Measurements from ENCODE around the gene PCDHB3.
A peak's percentile ranks its signal among the peaks of the same experiment; 100 is the strongest.
"Not testable (repeated sequence)": the region's sequence is repeated elsewhere in the genome, so short reads cannot be mapped to it uniquely, and the experiment has no call there.

The PCDHB3 gene

GRCh38 chr5:141100243-141100805 lies at the start of gene PCDHB3:
Gene PCDHB3 (plus strand): TSS chr5:141100473. CDS start chr5:141100650, 177 bp downstream.
- no peak for DNase-seq

GRCh38 chr5:141050622-141051520 lies 49.4 kb upstream of the PCDHB3 start, which contains the start of gene PCDHB1:
Gene PCDHB1 (plus strand): TSS chr5:141051374. CDS start chr5:141051471, 97 bp downstream.
- no peak for DNase-seq

DNA sequence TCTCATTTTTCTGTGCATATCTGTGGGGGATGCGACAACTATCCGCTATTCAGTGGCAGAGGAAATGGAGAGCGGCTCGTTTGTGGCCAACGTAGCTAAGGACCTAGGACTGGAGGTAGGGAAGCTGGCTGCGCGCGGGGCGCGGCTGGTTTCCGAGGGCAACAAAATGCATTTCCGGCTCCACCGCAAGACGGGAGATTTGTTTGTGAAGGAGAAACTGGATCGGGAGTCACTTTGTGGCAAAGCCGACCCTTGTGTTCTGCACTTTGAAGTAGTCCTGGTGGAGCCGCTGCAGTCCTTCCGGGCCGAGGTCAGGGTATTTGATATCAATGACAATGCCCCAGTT lies 48.8 kb upstream of the PCDHB3 start:
- no peak for DNase-seq

DNA sequence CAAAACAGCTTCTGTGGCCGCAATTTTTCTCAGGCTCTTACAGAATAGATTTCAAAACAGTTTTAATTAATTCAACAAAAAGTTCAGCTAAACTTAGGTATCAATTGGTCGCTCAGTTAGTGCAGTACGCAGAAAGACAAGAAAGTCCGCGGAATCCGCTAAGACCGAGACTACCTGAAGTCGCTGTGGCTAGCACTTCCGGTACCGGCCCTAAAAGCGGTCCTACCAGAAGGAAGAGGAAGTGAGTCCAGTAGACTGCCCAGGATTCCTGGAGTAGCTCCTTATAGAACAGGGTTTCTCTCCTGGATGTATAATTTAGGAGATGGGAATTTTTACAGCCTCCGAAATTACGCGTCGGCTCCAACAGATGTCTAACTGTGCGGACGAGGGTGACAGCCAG lies 22.4 kb upstream of the PCDHB3 start:
- DNase-seq, result no peak

- no peak for DNase-seq
Observed at GRCh38 chr5:141082228-141082627, 18.0 kb upstream of the PCDHB3 start.

GRCh38 chr5:141084487-141084989 lies 15.7 kb upstream of the PCDHB3 start:
- DNase-seq, result no peak

GRCh38 chr5:141094481-141095262 lies 5.6 kb upstream of the PCDHB3 start, which contains the start of gene PCDHB2:
Gene PCDHB2 (plus strand): TSS chr5:141094615. CDS start chr5:141094791, 176 bp downstream.
- peak; percentile 71 for DNase-seq

DNA sequence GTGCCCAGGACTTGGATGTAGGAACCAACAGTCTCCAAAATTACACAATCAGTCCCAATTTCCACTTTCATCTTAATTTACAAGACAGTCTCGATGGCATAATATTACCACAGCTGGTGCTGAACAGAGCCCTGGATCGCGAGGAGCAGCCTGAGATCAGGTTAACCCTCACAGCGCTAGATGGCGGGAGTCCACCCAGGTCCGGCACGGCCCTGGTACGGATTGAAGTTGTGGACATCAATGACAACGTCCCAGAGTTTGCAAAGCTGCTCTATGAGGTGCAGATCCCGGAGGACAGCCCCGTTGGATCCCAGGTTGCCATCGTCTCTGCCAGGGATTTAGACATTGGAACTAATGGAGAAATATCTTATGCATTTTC lies 5.0 kb upstream of the PCDHB3 start:
- DNase-seq, result no peak

DNA sequence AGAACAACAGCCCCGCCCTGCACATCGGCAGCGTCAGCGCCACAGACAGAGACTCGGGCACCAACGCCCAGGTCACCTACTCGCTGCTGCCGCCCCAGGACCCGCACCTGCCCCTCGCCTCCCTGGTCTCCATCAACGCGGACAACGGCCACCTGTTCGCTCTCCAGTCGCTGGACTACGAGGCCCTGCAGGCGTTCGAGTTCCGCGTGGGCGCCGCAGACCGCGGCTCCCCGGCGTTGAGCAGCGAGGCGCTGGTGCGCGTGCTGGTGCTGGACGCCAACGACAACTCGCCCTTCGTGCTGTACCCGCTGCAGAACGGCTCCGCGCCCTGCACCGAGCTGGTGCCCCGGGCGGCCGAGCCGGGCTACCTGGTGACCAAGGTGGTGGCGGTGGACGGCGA lies 4.1 kb upstream of the PCDHB3 start:
- not testable (repeated sequence) for DNase-seq

- DNase-seq, result not testable (repeated sequence)
Observed at GRCh38 chr5:141096586-141096985, 3.7 kb upstream of the PCDHB3 start.

DNA sequence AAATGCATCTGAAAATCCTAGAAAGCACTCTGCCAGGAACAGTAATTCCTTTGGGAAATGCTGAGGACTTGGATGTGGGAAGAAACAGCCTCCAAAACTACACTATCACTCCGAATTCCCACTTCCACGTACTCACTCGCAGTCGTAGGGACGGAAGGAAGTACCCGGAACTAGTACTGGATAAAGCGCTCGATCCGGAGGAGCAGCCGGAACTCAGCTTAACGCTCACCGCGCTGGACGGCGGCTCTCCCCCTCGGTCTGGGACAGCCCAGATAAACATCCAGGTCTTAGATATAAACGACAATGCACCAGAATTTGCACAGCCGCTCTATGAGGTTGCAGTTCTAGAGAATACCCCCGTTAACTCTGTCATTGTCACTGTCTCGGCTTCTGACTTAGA lies 786 bp downstream of the PCDHB3 start:
- DNase-seq, result no peak

GRCh38 chr5:141102070-141102469 lies 1.8 kb downstream of the PCDHB3 start:
- not testable (repeated sequence) for DNase-seq

DNA sequence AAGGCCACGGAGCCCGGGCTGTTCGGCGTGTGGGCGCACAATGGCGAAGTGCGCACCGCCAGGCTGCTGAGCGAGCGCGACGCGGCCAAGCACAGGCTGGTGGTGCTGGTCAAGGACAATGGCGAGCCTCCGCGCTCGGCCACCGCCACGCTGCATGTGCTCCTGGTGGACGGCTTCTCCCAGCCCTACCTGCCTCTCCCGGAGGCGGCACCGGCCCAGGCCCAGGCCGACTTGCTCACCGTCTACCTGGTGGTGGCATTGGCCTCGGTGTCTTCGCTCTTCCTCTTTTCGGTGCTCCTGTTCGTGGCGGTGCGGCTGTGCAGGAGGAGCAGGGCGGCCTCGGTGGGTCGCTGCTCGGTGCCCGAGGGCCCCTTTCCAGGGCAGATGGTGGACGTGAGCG lies 2.2 kb downstream of the PCDHB3 start:
- not testable (repeated sequence) for DNase-seq

GRCh38 chr5:141105350-141105749 lies 5.1 kb downstream of the PCDHB3 start:
- DNase-seq, result no peak

DNA sequence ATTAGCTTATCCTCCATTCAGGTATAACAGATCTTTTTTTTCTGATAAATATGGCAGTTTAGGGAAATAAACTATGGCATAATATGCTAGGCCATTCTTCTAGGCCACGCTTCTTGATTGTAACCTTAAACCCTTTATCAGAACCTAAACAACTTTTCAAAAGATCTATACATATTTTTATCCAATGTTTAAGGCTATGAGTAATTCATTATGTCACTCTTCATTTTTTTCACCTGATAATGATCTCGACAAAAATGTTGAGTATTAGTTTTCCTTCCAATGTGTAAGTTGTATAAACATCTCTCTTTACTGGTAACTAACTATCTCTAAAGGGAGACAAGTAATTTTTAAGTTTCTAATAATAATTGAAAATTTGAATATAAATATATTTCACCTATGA lies 19.0 kb downstream of the PCDHB3 start:
- no peak for DNase-seq

GRCh38 chr5:141121563-141121962 lies 21.3 kb downstream of the PCDHB3 start, which contains the start of gene PCDHB4:
Gene PCDHB4 (plus strand): TSS chr5:141121818. CDS start chr5:141121999, 181 bp downstream.
- DNase-seq, result no peak

DNA sequence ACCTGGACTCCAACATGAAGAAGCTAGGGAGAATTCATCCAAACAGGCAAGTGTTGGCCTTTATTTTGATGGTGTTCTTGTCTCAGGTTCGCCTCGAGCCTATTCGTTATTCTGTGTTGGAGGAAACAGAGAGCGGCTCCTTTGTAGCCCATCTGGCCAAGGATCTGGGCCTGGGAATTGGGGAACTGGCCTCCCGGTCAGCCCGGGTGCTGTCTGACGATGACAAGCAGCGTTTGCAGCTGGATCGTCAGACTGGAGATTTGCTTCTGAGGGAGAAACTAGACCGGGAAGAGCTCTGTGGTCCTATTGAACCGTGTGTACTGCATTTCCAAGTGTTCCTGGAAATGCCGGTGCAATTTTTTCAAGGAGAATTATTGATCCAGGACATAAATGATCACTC lies 21.7 kb downstream of the PCDHB3 start:
- DNase-seq, result no peak

GRCh38 chr5:141123396-141124135 lies 23.3 kb downstream of the PCDHB3 start:
- not testable (repeated sequence) for DNase-seq

GRCh38 chr5:141127305-141127704 lies 27.0 kb downstream of the PCDHB3 start:
- DNase-seq, result no peak

GRCh38 chr5:141135030-141135717 lies 34.9 kb downstream of the PCDHB3 start, which contains the start of gene PCDHB5:
Gene PCDHB5 (plus strand): TSS chr5:141135206. CDS start chr5:141135435, 229 bp downstream.
- no peak for DNase-seq

DNA sequence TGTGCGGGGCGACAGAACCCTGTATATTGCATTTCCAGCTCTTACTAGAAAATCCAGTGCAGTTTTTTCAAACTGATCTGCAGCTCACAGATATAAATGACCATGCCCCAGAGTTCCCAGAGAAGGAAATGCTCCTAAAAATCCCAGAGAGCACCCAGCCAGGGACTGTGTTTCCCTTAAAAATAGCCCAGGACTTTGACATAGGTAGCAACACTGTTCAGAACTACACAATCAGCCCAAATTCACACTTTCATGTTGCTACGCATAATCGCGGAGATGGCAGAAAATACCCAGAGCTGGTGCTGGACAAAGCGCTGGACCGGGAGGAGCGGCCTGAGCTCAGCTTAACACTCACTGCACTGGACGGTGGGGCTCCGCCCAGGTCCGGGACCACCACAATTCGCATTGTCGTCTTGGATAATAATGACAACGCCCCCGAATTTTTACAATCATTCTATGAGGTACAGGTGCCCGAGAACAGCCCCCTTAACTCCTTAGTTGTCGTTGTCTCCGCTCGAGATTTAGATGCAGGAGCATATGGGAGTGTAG lies 35.5 kb downstream of the PCDHB3 start:
- no peak for DNase-seq

Measured in NCI-H2171 (cell line).